ENCODE results near the gene PDZD7.

GRCh38 chr10:101043363-101043707 lies 12.4 kb upstream of the PDZD7 start:
- TF ChIP-seq, protein P1, sequence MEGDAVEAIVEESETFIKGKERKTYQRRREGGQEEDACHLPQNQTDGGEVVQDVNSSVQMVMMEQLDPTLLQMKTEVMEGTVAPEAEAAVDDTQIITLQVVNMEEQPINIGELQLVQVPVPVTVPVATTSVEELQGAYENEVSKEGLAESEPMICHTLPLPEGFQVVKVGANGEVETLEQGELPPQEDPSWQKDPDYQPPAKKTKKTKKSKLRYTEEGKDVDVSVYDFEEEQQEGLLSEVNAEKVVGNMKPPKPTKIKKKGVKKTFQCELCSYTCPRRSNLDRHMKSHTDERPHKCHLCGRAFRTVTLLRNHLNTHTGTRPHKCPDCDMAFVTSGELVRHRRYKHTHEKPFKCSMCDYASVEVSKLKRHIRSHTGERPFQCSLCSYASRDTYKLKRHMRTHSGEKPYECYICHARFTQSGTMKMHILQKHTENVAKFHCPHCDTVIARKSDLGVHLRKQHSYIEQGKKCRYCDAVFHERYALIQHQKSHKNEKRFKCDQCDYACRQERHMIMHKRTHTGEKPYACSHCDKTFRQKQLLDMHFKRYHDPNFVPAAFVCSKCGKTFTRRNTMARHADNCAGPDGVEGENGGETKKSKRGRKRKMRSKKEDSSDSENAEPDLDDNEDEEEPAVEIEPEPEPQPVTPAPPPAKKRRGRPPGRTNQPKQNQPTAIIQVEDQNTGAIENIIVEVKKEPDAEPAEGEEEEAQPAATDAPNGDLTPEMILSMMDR (conservative IDR thresholded peaks at IDR 0.05; ENCODE audit: low read depth, low read length) = no peak
- TF ChIP-seq EZH2 (IDR thresholded peaks at IDR 0.05; ENCODE audit: borderline replicate concordance, low read depth, low read length, poor library complexity, severe bottlenecking) = no peak

All from A673 (cell line).